Aorta (tissue), 5 donors: ENCODE data around the gene ONECUT3. TPM values are rescaled to one million over a fixed set of nuclear protein-coding genes. Genes with fewer than 3 reads are reported as not detected.

Experiments
- ATAC-seq: fragments of 200-7000 bp; cut with Tn5 transposase; one replicate; pipeline ENCODE4 v1.9.1; 2022; ENCODE audit warnings: moderate library complexity; ENCODE audit not compliant: low FRiP score
- DNase-seq, 2 donors: peaks; one replicate each; pipeline ENCODE4 v3.0.0-alpha.2; 2020
- H3K27ac ChIP-seq, 2 donors: one replicate each; pipeline ENCODE4 v1.5.1; 2013; ENCODE audit warnings: low read length in 2 of 2, mild to moderate bottlenecking in 2 of 2, moderate library complexity in 2 of 2, control low read depth in 1 of 2, inconsistent platforms in 1 of 2, low read depth in 1 of 2
- H3K27me3 ChIP-seq, 2 donors: one replicate each; pipeline ENCODE4 v1.6.1; 2013; ENCODE audit warnings: control low read depth in 1 of 2, low read length in 1 of 2, mild to moderate bottlenecking in 1 of 2, moderate library complexity in 1 of 2; ENCODE audit not compliant: insufficient read depth in 2 of 2, control insufficient read depth in 1 of 2
- H3K36me3 ChIP-seq, 2 donors: one replicate each; pipeline ENCODE4 v1.6.1; 2013; ENCODE audit warnings: control low read depth in 1 of 2, low read length in 1 of 2, mild to moderate bottlenecking in 1 of 2; ENCODE audit not compliant: insufficient read depth in 2 of 2, control insufficient read depth in 1 of 2
- H3K4me1 ChIP-seq, 2 donors: one replicate each; pipeline ENCODE4 v1.6.1; 2013; ENCODE audit warnings: low read length in 2 of 2, control low read depth in 1 of 2, mild to moderate bottlenecking in 1 of 2, moderate library complexity in 1 of 2; ENCODE audit not compliant: insufficient read depth in 2 of 2, control insufficient read depth in 1 of 2
- H3K4me3 ChIP-seq, 2 donors: one replicate each; pipeline ENCODE4 v1.5.1; 2013; ENCODE audit warnings: low read length in 2 of 2, control low read depth in 1 of 2, mild to moderate bottlenecking in 1 of 2
- H3K9me3 ChIP-seq: one replicate; pipeline ENCODE4 v1.6.1; 2013; ENCODE audit warnings: mild to moderate bottlenecking, low read length; ENCODE audit not compliant: control insufficient read depth
- WGBS, 2 donors: extraction: QIAGEN DNeasy Blood & Tissue Kit; methylation state at CpG; one replicate each; pipeline ENCODE4 v1.1.7; 2013; 5-methylcytosine and 5-hydroxymethylcytosine counted together
- intact Hi-C, 2 donors: fragments of 100-400 bp; cut with DNase I; formaldehyde crosslinking; loops; one replicate each; pipeline versions ENCODE4 v1.14.2 to v1.15.0; 2022
- polyA plus RNA-seq, 2 donors: library from polyadenylated mRNA; stranded (reverse); fragments of 200-250 nt; gene quantifications; one replicate each; pipeline ENCODE4 v1.2.3, GENCODE V29; 2013
- total RNA-seq, 2 donors: library from RNA; stranded (reverse); fragmentation: NEBNext Ultra II Directional; extraction: Animal tissue kit (Norgen Biotek cat#: 25700); gene quantifications; one replicate each; pipeline ENCODE4 v1.2.1, GENCODE V29; 2021
- donor health status: healthy with polysubstance abuse.
- donor health status: Bipolar disorder and iron deficiency.
- donor health status: DM: no; HTN: no; CAD: no.
- donor health status: DM: no; HTN: no; CAD: no.
- donor health status: DM: yes; HTN: yes; CAD: no.

The ONECUT3 gene
- total and polyA plus RNA-seq, 4 donors = 0.03 TPM; not detected in 3

GRCh38 chr19:1752009-1752756 is 1.1 kb upstream of the ONECUT3 start:
- Histone ChIP-seq H3K9me3 (no peaks in the 10 kb centered on the region), H3K27ac (no peak overlapping the region), H3K4me3 (no peak overlapping the region), H3K36me3 (no peaks in the 10 kb centered on the region), H3K4me1 (no peaks in the 10 kb centered on the region), H3K27me3 (no peaks in the 10 kb centered on the region)
- DNase-seq = no peak
- intact Hi-C loops = no loop called here
- ATAC-seq = no peak
- WGBS, 2 donors = 4% methylated on average over 16 of the region's 16 CpGs

- intact Hi-C loops = no loop called here
- Histone ChIP-seq H3K4me3 (no peak overlapping the region), H3K36me3 (no peaks in the 10 kb centered on the region), H3K27ac (no peak overlapping the region), H3K4me1 (no peaks in the 10 kb centered on the region), H3K27me3 (no peaks in the 10 kb centered on the region), H3K9me3 (no peaks in the 10 kb centered on the region)
- ATAC-seq (no peak), DNase-seq (no peak)
- WGBS, 2 donors = 1% methylated on average over 51 to 105 of the region's 105 CpGs
Observed at GRCh38 chr19:1754018-1754635, 821 bp downstream of the ONECUT3 start.

- ATAC-seq (no peak), DNase-seq (no peak)
- no peak overlapping the region for H3K4me3 ChIP-seq
- no peaks in the 10 kb centered on the region for H3K4me1 ChIP-seq
- H3K27ac ChIP-seq = no peak overlapping the region
- no peaks in the 10 kb centered on the region for H3K9me3 ChIP-seq
- no peaks in the 10 kb centered on the region for H3K27me3 ChIP-seq
- no peaks in the 10 kb centered on the region for H3K36me3 ChIP-seq
- intact Hi-C loops = no loop called here
- 0 to 2% methylated on average over 55 to 80 of the region's 80 CpGs for WGBS, 2 donors
Observed at GRCh38 chr19:1754636-1755466, 1.5 kb downstream of the ONECUT3 start.

- Histone ChIP-seq H3K4me1 (no peaks in the 10 kb centered on the region), H3K27me3 (no peaks in the 10 kb centered on the region), H3K27ac (no peak overlapping the region), H3K36me3 (no peaks in the 10 kb centered on the region), H3K9me3 (no peaks in the 10 kb centered on the region), H3K4me3 (no peak overlapping the region)
- ATAC-seq = no peak
- no peak for DNase-seq
- WGBS, 2 donors = 1 to 2% methylated on average over 34 to 43 of the region's 43 CpGs
- intact Hi-C loops = no loop called here
Observed at GRCh38 chr19:1755467-1756171, 2.3 kb downstream of the ONECUT3 start.

- Histone ChIP-seq H3K9me3 (no peaks in the 10 kb centered on the region), H3K4me3 (no peak overlapping the region), H3K27ac (no peak overlapping the region), H3K27me3 (no peaks in the 10 kb centered on the region), H3K36me3 (no peaks in the 10 kb centered on the region), H3K4me1 (no peaks in the 10 kb centered on the region)
- intact Hi-C loops = no loop called here
- DNase-seq = no peak
- ATAC-seq = no peak
- WGBS, 2 donors = 4 to 5% methylated on average over 20 of the region's 20 CpGs
Observed at GRCh38 chr19:1756264-1756663, 3.0 kb downstream of the ONECUT3 start.

- Histone ChIP-seq H3K27ac (no peak overlapping the region), H3K27me3 (no peaks in the 10 kb centered on the region), H3K4me1 (no peaks in the 10 kb centered on the region), H3K4me3 (no peak overlapping the region), H3K9me3 (no peaks in the 10 kb centered on the region), H3K36me3 (no peaks in the 10 kb centered on the region)
- DNase-seq = no peak
- ATAC-seq = no peak
- WGBS, 2 donors = 2 to 3% methylated on average over 27 to 29 of the region's 29 CpGs
- intact Hi-C loops = no loop called here
Observed at GRCh38 chr19:1756705-1757465, 3.6 kb downstream of the ONECUT3 start.

- no peaks in the 10 kb centered on the region for H3K4me1 ChIP-seq
- ATAC-seq (no peak), DNase-seq (no peak)
- no peak overlapping the region for H3K4me3 ChIP-seq
- 1% methylated on average over 83 to 86 of the region's 86 CpGs for WGBS, 2 donors
- H3K36me3 ChIP-seq = no peaks in the 10 kb centered on the region
- intact Hi-C loops = no loop called here
- no peak overlapping the region for H3K27ac ChIP-seq
- no peaks in the 10 kb centered on the region for H3K9me3 ChIP-seq
- no peaks in the 10 kb centered on the region for H3K27me3 ChIP-seq
Observed at GRCh38 chr19:1757468-1758230, 4.3 kb downstream of the ONECUT3 start.
